ENCODE results near the gene RTN1. TPM values are rescaled to one million over a fixed set of nuclear protein-coding genes. Genes with fewer than 3 reads are reported as not detected.

RTN1 gene
- total RNA-seq, 2 donors from 2014 or later, result not detected

DNA sequence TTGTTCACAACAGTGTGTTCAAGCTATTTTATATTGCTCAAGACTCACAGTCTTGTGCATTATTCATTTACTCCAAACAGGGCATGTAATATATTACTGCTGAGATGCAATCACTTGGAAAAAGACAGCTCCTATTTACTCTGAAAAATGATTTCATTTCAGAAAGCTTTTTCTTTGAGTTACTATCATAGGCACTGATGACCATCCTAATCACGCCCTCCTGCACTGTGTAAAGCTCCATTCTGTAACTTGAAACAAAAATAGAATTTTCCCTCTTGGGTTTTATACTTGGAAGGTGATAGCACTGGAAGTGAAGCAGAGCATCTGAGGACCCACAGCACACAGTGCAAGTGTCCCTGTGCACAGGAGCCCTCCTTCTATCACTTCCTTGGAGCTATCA is 55.6 kb downstream of the RTN1 start:
- no peak for ATAC-seq (replicated peaks in 1 of 2)

DNA sequence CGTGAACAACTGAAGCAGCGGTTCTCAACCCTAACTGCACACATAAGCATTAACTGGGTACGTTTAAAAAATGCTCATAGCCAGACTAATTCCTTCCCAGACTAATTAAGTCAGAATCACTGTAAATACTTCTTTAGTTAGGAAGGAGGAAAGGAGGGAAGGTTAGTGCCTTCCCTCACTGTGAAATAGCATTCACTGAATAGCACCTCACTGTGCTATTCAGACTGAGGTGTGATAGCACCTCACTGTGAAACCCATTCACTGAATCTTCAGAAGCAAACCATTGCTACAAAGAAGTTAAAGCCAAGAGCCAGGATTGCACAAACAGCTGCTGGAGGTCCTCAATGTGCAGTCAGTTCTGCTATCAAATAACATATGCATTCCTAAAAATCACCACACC is 58.8 kb downstream of the RTN1 start:
- Mint-ChIP-seq H3K36me3 (ENCODE audit: insufficient read depth in 2 of 2) (no peaks in the 10 kb centered on the region), H3K4me1 (ENCODE audit: low read depth) (no peaks in the 10 kb centered on the region), H3K27ac (no peak overlapping the region), H3K4me3 (no peak overlapping the region), H3K9me3 (no peaks in the 10 kb centered on the region), H3K27me3 (ENCODE audit: low read depth) (peaks cover 22% of the 10 kb centered on the region)
- no peak for DNase-seq
- no peak for ATAC-seq (replicated peaks in 1 of 2)

More for the DNA sequence above, 55.6 kb downstream of the RTN1 start:
- Mint-ChIP-seq H3K4me3 (no peak overlapping the region), H3K27me3 (ENCODE audit: low read depth) (peaks cover 14% of the 10 kb centered on the region), H3K9me3 (no peaks in the 10 kb centered on the region), H3K4me1 (ENCODE audit: low read depth) (no peaks in the 10 kb centered on the region), H3K27ac (no peak overlapping the region), H3K36me3 (ENCODE audit: insufficient read depth in 2 of 2) (no peaks in the 10 kb centered on the region)
- no peak for DNase-seq

DNA sequence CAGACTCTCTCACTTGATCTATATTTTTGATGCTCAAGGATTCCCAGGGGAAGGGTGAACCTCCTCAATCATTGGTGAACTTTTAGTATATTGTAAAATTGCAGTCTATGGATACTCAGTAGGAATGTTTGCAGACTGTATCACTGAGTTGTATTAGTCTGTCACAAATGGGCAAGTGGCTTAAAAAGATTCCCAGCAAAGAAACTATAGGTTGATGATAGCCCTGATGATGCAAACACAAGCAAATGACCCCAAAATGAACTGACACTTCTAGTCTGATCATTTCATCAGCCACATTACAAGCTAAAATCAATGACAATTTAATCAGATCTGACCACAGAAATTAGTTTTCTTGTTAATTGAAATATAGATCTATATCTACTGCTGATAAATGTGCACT is 59.5 kb downstream of the RTN1 start:
- Mint-ChIP-seq H3K4me3 (no peak overlapping the region), H3K36me3 (ENCODE audit: insufficient read depth in 2 of 2) (no peaks in the 10 kb centered on the region), H3K4me1 (ENCODE audit: low read depth) (no peaks in the 10 kb centered on the region), H3K9me3 (no peaks in the 10 kb centered on the region), H3K27ac (no peak overlapping the region), H3K27me3 (ENCODE audit: low read depth) (peaks cover 17% of the 10 kb centered on the region)
- ATAC-seq (replicated peaks in 1 of 2) (no peak), DNase-seq (no peak)

DNA sequence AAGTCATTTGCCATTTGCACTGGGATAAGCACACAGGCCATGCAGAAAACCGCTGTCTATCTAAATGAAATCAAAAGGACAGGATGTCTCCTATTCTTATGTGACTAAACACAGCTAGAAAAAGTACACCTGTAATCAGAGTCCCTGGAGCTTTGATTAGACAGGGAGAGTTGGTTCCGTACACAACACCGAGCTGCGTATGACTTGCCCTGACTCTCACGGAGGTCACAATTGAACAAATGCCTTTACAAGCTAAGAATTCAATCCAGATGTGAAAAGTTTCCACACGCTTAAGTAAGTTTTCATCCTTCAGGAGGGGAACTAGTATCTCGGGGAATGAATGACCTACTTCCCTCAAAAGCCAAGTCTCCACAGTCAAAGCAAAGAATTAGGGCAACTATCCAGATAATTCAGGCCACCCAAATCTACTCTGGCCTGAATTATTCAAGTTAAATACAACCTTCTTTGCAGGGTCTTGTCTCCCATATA is 67.5 kb downstream of the RTN1 start:
- Mint-ChIP-seq H3K36me3 (ENCODE audit: insufficient read depth in 2 of 2) (no peaks in the 10 kb centered on the region), H3K4me3 (no peak overlapping the region), H3K27me3 (ENCODE audit: low read depth) (peaks cover 15% of the 10 kb centered on the region), H3K4me1 (ENCODE audit: low read depth) (no peaks in the 10 kb centered on the region), H3K9me3 (no peaks in the 10 kb centered on the region), H3K27ac (no peak overlapping the region)
- no peak for ATAC-seq (replicated peaks in 1 of 2)
- DNase-seq, result no peak

DNA sequence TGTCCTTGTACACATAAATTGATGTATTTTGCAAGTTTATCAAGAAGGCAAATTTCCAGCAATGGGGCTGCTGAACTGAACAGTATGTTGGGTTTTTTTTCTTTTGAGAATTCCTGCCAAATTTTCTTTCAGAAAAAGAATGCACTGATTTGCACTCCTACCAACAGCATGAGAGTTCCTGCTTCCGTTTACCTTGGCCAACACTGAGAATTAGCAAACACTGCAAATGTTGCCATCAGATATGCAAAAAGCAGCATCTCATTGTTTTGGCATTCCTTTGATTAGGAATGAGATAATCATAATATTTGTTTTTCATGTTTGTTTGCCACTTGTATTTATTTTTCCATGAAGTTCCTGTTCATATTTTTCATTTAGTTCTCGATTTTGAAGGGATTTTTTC is 82.4 kb downstream of the RTN1 start:
- Mint-ChIP-seq H3K27me3 (ENCODE audit: low read depth) (peaks cover 12% of the 10 kb centered on the region), H3K4me3 (no peak overlapping the region), H3K27ac (no peak overlapping the region), H3K4me1 (ENCODE audit: low read depth) (no peaks in the 10 kb centered on the region), H3K9me3 (no peaks in the 10 kb centered on the region), H3K36me3 (ENCODE audit: insufficient read depth in 2 of 2) (no peaks in the 10 kb centered on the region)
- DNase-seq, result no peak
- no peak for ATAC-seq (replicated peaks in 1 of 2)

DNA sequence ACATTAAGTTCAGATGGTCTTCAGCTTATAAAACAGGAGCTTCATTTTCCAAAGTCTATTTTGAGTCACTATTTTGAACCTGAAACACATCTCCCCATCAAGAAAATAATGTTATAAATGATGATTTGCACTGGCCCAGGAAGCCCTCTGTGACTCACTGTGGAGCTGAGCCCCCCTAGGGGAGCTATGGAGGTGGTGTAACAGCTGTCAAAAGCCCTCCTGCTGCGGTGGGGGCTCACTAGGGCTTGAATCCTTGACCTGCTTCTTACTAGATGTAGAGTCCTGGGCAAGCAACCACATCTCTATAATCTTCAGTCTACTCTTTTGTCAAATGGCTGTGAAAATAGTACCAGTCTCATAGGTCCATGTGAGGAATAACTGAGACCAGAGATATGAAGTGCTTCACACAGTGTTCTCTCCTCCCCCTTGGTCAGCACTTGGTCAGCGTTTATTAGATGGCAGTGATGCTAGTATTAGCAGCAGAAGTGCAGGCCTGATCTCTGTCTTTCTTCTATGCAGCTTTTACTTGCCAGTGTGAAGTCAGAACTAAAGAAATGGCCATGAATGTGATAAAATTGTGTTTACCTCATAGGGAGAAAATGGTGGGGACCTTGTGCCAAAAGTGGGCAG is 83.4 kb downstream of the RTN1 start:
- no peak overlapping the region for H3K27ac Mint-ChIP-seq
- DNase-seq (no peak), ATAC-seq (replicated peaks in 1 of 2) (no peak)
- H3K9me3 Mint-ChIP-seq, result no peaks in the 10 kb centered on the region
- no peaks in the 10 kb centered on the region for H3K36me3 Mint-ChIP-seq (ENCODE audit: insufficient read depth in 2 of 2)
- H3K4me3 Mint-ChIP-seq, result no peak overlapping the region
- H3K27me3 Mint-ChIP-seq (ENCODE audit: low read depth), result peaks cover 12% of the 10 kb centered on the region
- H3K4me1 Mint-ChIP-seq (ENCODE audit: low read depth), result no peaks in the 10 kb centered on the region

DNA sequence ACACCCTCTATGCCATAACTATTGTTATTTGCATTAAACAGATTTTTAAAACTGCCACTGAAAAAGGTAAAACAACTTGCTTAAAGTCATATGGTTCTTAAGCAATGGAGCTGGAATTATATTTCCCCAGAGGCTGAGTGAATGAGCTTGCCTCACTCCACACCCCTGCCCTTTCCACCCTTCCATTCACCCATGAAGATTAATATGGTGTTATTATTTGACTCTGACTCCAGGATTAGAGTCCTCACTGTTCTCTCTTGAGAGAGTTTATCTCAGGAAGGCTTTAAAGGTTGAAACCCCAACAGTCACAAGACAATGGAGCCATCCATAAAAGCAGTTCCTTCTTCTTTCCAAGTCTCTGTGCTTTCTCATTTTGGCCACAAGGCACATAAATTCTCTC is 84.9 kb downstream of the RTN1 start:
- DNase-seq, result no peak
- H3K4me1 Mint-ChIP-seq (ENCODE audit: low read depth), result no peaks in the 10 kb centered on the region
- ATAC-seq (replicated peaks in 1 of 2), result no peak

DNA sequence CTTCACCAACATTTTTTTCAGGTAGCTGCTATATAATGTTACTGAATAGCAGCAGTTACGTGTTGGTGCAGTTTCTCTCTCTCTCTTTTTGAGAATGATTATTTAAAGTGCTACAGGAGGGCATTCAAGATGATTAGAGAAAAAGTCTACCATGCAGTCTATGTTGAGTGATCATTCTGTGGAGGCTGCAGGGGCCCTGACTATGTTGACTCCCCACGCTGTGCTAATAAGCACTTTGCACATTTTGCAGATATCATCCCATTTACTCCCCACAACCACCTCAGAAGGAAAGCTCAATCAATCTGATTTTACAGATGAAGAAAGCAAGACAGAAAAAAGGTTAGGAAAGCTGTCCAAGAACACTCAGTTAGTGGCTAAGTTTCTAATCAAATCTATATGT is 87.8 kb downstream of the RTN1 start:
- Mint-ChIP-seq H3K27ac (no peak overlapping the region), H3K4me1 (ENCODE audit: low read depth) (no peaks in the 10 kb centered on the region), H3K4me3 (no peak overlapping the region), H3K9me3 (peaks cover 0 to 2% of the 10 kb centered on the region in 2 donors), H3K36me3 (ENCODE audit: insufficient read depth in 2 of 2) (no peaks in the 10 kb centered on the region), H3K27me3 (ENCODE audit: low read depth) (peaks cover 15% of the 10 kb centered on the region)
- DNase-seq (no peak), ATAC-seq (replicated peaks in 1 of 2) (no peak)

More for the DNA sequence above, 84.9 kb downstream of the RTN1 start:
- Mint-ChIP-seq H3K9me3 (no peaks in the 10 kb centered on the region), H3K27ac (no peak overlapping the region), H3K4me3 (no peak overlapping the region), H3K27me3 (ENCODE audit: low read depth) (peaks cover under 1% of the 10 kb centered on the region), H3K36me3 (ENCODE audit: insufficient read depth in 2 of 2) (no peaks in the 10 kb centered on the region)

DNA sequence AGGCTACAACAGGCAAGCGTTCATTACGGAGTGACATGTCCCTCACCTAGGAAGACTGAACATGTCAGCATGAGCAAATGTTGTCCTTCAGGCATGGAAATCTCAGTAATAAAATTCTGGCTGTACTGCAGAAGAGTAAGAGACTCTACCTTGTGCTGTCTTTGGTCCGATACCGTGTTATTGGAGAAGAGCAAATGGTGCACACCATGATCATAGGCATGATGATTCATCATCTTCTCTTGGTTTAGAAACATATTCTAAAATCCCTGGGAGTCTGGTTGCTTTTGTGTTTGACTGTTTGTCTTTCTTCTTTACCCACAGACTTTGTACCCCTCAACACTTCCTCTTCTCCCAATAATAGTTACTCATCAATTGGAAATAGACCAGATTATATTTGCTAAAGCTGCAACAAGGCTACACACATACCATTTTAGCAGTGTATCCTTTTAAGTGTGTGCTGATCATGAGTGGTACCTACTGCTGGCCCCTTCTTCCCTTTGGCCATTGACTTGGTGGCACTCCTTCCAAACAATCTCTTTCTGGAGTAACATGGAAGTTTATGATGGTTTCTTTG is 93.5 kb downstream of the RTN1 start:
- H3K27ac Mint-ChIP-seq, result no peak overlapping the region
- DNase-seq (no peak), ATAC-seq (replicated peaks in 1 of 2) (no peak)
- H3K27me3 Mint-ChIP-seq (ENCODE audit: low read depth), result peaks cover 17% of the 10 kb centered on the region
- no peak overlapping the region for H3K4me3 Mint-ChIP-seq
- no peaks in the 10 kb centered on the region for H3K4me1 Mint-ChIP-seq (ENCODE audit: low read depth)
- no peaks in the 10 kb centered on the region for H3K36me3 Mint-ChIP-seq (ENCODE audit: insufficient read depth in 2 of 2)
- peaks cover 0 to 2% of the 10 kb centered on the region in 2 donors for H3K9me3 Mint-ChIP-seq

DNA sequence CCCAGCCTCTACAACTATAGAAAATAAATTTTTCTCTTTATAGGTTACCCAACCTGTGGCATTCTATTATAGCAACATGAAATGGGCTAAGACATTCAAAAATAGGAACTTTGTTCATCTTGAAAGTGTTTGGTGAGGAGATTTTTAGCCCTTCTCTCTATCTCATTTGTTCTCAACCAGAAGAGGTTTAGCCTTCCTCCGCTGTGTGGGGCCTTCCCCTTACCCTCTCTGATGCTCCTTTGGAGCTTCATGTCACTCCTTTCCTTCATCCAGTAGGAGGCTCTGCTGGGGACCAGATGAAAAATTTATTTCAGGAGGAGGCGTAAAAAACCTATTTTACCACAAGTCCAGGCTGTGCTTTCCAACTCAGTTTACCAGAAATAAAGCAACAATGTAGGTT is 94.1 kb downstream of the RTN1 start:
- H3K36me3 Mint-ChIP-seq (ENCODE audit: insufficient read depth in 2 of 2), result no peaks in the 10 kb centered on the region

DNA sequence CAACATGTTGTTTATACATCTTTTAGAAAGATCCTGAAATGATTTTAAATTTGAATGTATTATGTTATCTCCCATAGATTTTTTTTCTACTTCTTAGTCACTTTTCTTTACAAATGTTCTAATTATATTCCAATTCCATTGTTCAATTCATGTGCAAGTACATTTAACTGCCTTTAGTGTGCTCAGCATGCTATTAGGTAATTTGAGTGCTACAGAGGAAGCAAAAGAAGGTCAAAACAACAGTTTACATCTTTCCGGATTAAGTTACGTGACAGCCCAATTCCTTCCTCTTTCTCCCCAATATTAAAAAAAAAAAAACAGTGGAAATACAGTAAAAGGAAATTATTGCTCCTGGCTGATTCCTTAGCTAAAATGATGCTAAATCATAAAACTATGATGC is 98.3 kb downstream of the RTN1 start:
- Mint-ChIP-seq H3K4me3 (no peak overlapping the region), H3K4me1 (ENCODE audit: low read depth) (no peaks in the 10 kb centered on the region), H3K27ac (no peak overlapping the region), H3K9me3 (no peaks in the 10 kb centered on the region), H3K27me3 (ENCODE audit: low read depth) (no peaks in the 10 kb centered on the region), H3K36me3 (ENCODE audit: insufficient read depth in 2 of 2) (no peaks in the 10 kb centered on the region)
- no peak for ATAC-seq (replicated peaks in 1 of 2)
- DNase-seq, result no peak

More for the DNA sequence above, 94.1 kb downstream of the RTN1 start:
- Mint-ChIP-seq H3K9me3 (peaks cover 0 to 2% of the 10 kb centered on the region in 2 donors), H3K4me1 (ENCODE audit: low read depth) (no peaks in the 10 kb centered on the region), H3K4me3 (no peak overlapping the region), H3K27me3 (ENCODE audit: low read depth) (peaks cover 17% of the 10 kb centered on the region), H3K27ac (no peak overlapping the region)
- DNase-seq (no peak), ATAC-seq (replicated peaks in 1 of 2) (no peak)

DNA sequence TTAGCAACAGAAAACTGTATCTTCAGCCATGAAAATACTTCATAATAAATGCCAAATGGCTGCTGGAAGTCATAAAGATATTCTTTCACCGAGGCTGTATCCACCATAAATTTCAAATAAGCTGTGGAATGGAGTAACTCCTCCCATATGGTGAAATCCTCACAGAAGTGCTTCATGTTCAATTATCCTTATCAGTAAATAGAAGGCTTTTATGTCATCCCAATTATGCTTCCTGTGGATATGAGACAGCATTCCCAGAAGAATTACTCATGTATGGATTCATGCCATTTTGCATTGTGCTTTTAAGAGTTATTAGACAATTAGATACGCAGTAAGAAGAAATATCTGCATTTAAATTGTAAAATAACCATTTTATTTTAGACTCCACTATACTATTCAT is 99.0 kb downstream of the RTN1 start:
- H3K4me1 Mint-ChIP-seq (ENCODE audit: low read depth), result no peaks in the 10 kb centered on the region
- no peaks in the 10 kb centered on the region for H3K27me3 Mint-ChIP-seq (ENCODE audit: low read depth)
- H3K4me3 Mint-ChIP-seq, result no peak overlapping the region
- DNase-seq (no peak), ATAC-seq (replicated peaks in 1 of 2) (no peak)
- H3K36me3 Mint-ChIP-seq (ENCODE audit: insufficient read depth in 2 of 2), result no peaks in the 10 kb centered on the region
- H3K9me3 Mint-ChIP-seq, result no peaks in the 10 kb centered on the region
- H3K27ac Mint-ChIP-seq, result no peak overlapping the region

DNA sequence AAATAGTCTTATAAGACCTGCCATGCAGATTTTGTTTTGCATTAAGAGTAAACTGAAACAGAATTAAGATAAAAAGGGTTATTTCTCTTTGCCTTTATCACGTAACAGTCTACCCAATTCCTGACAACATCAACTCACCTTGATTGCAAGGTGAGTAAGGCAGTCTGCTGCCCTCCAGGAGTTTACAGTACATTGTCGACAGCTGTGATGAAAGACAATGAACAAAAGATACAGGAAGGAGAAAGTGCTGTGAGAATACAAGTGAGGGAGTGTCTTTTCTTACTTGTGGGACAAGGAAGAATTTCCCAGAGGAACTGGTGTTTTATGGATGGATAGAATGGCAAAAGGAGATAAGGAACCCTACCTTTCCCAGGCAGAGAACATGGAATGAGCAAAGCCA is 101.0 kb downstream of the RTN1 start:
- no peak for DNase-seq
- H3K27ac Mint-ChIP-seq, result no peak overlapping the region
- H3K4me3 Mint-ChIP-seq, result no peak overlapping the region
- no peaks in the 10 kb centered on the region for H3K36me3 Mint-ChIP-seq (ENCODE audit: insufficient read depth in 2 of 2)
- H3K4me1 Mint-ChIP-seq (ENCODE audit: low read depth), result no peaks in the 10 kb centered on the region
- no peaks in the 10 kb centered on the region for H3K27me3 Mint-ChIP-seq (ENCODE audit: low read depth)
- ATAC-seq (replicated peaks in 1 of 2), result no peak
- H3K9me3 Mint-ChIP-seq, result no peaks in the 10 kb centered on the region

DNA sequence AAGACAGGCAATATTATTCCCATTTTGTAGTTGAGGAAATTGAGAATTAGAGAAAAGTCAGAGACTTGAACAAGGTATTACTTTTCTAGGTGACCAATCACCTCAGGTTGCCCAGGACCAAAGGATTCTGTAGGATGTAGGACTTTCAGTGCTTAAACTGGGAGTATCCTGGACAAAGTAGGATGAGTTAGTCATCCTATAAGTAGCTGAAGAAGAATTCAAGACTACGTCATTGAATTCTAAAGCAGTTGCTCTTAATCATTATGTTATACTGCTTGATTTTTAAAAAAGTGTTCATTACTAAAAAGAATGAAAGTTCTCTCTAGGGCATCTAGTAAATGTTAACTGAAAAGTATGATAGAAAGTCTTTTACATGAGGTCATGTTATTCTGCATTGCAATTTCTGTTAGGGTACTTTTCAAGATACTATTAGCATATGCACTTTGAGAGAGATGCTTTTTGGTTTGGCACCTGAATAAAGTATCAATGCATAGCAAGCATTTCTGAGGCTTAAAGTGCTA is 101.7 kb downstream of the RTN1 start:
- no peak for DNase-seq
- Mint-ChIP-seq H3K36me3 (ENCODE audit: insufficient read depth in 2 of 2) (no peaks in the 10 kb centered on the region), H3K4me1 (ENCODE audit: low read depth) (no peaks in the 10 kb centered on the region), H3K27ac (no peak overlapping the region), H3K9me3 (no peaks in the 10 kb centered on the region), H3K27me3 (ENCODE audit: low read depth) (no peaks in the 10 kb centered on the region), H3K4me3 (no peak overlapping the region)
- ATAC-seq (replicated peaks in 1 of 2), result no peak

Measured in activated T-cell treated with anti-CD3 and anti-CD28 coated beads, Interleukin-2, amount 50 U/mL, for 72 hours (primary cell).